Ascending aorta (tissue), 2 donors: ENCODE results near the gene RAPGEF1. TPM values are rescaled to one million over a fixed set of nuclear protein-coding genes. Genes with fewer than 3 reads are reported as not detected.
A peak's percentile ranks its signal among the peaks of the same experiment; 100 is the strongest.

Experiments used
- DNase-seq, 2 donors: peaks; one replicate each; pipeline ENCODE4 v3.0.0-alpha.2; 2019; ENCODE audit warnings: low spot score in 2 of 2
- H3K27ac ChIP-seq, 2 donors: fragments of 200-600 bp; sonication (generic); one replicate each; pipeline ENCODE4 v1.5.1; 2016 to 2017; ENCODE audit warnings: mild to moderate bottlenecking in 1 of 2
- H3K27me3 ChIP-seq: fragments of 200-600 bp; sonication (generic); one replicate; pipeline ENCODE4 v1.5.1; 2017
- H3K36me3 ChIP-seq, 2 donors: fragments of 200-600 bp; sonication (generic); one replicate each; pipeline ENCODE4 v1.5.1; 2016
- H3K4me1 ChIP-seq, 2 donors: fragments of 200-600 bp; sonication (generic); one replicate each; pipeline ENCODE4 v1.5.1; 2016 to 2017; ENCODE audit warnings: mild to moderate bottlenecking in 1 of 2
- H3K4me3 ChIP-seq, 2 donors: fragments of 200-600 bp; sonication (generic); one replicate each; pipeline ENCODE4 v1.5.1; 2016 to 2017; ENCODE audit warnings: mild to moderate bottlenecking in 1 of 2
- H3K9me3 ChIP-seq, 2 donors: fragments of 200-600 bp; sonication (generic); one replicate each; pipeline ENCODE4 v1.5.1; 2016
- intact Hi-C: fragments of 100-400 bp; cut with DNase I; formaldehyde crosslinking; loops from one replicate; pipeline ENCODE4 v1.15.1; 2023
- total RNA-seq: library from RNA; depleted of rRNA; stranded (reverse); fragments of >200 nt; gene quantifications from one replicate; pipeline ENCODE4 v1.1.0, GENCODE V29; 2016
- TF ChIP-seq, protein P1 (sequence below), 3 experiments: fragments of 200-600 bp in 2 of 3; fragments of 450-650 bp in 1 of 3; sonication (generic) in 2 of 3; IDR thresholded peaks; one replicate each; pipeline ENCODE4 v1.5.1; 2016 to 2019; ENCODE audit warnings: antibody characterized with exemption in 3 of 3, mild to moderate bottlenecking in 1 of 3, moderate library complexity in 1 of 3

Gene RAPGEF1
- total RNA-seq, 1 donor from 2014 or later, result 95.5 TPM

DNA sequence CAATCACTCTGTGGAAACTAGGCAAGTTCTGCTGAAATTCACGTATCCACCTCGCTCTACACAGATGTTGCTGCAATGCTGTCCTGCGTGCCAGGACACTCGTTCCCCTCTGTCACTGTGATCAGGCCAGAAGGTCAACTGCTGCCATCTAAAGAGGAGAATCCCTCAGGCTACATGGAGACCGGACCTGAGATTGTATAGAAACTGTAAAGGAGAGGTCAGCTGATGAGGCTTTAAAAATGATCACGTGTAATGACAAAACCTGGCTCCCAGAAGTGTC, 114.4 kb downstream of the RAPGEF1 start:
- intact Hi-C loops, result no loop called here

DNA sequence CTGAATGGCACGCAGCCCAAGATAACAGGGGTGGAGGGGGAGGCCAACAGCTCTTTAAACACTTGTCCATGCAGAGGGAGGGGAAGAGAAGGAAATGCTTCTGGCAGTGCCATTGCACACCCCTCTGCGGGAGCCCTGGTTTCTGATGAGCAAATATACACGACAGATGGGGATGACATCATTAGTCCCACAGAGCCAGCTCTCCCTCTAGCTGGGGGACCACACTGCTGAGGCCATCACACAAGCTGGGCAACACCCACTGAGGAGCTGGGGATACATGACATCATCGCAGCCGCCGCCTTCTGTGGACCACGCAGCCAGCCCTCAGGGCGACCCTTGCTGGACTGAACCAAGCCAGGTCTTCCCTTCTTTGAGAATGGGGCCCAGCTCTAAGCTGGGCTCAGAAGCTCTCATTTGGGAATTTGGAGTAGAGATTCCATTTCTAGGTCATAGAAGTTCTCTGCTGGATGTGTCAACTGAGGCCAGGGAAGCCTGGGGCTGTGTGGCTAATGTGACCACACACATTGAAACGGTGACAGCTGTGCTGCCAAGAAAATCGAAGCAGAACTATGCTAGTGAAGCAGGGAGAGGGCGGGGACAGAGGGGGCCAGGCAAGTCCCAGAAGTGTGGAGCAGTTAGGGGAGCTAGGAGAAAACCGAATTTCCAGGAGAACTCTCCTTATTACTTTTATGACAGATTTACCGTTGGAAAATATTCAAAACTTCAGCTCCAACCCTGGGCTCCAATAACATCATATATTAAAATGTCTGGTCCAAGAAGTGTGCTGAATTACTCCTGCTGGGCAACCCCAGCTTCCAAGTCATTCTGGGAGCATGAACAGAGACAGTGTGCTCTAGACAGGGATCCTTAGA, 115.0 kb downstream of the RAPGEF1 start:
- no peak overlapping the region for H3K4me3 ChIP-seq
- H3K4me1 ChIP-seq, result peaks cover 0 to 6% of the 10 kb centered on the region in 2 donors
- H3K9me3 ChIP-seq, result no peaks in the 10 kb centered on the region
- TF ChIP-seq, protein P1, sequence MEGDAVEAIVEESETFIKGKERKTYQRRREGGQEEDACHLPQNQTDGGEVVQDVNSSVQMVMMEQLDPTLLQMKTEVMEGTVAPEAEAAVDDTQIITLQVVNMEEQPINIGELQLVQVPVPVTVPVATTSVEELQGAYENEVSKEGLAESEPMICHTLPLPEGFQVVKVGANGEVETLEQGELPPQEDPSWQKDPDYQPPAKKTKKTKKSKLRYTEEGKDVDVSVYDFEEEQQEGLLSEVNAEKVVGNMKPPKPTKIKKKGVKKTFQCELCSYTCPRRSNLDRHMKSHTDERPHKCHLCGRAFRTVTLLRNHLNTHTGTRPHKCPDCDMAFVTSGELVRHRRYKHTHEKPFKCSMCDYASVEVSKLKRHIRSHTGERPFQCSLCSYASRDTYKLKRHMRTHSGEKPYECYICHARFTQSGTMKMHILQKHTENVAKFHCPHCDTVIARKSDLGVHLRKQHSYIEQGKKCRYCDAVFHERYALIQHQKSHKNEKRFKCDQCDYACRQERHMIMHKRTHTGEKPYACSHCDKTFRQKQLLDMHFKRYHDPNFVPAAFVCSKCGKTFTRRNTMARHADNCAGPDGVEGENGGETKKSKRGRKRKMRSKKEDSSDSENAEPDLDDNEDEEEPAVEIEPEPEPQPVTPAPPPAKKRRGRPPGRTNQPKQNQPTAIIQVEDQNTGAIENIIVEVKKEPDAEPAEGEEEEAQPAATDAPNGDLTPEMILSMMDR (IDR thresholded peaks at IDR 0.05), result no peak
- intact Hi-C loops, result no loop called here
- peaks cover 47 to 71% of the 10 kb centered on the region in 2 donors for H3K36me3 ChIP-seq
- H3K27ac ChIP-seq, result peak overlapping the region in 1 of 2 donors; percentile 33
- DNase-seq, result no peak
- H3K27me3 ChIP-seq, result no peaks in the 10 kb centered on the region

More for the DNA sequence above, 114.4 kb downstream of the RAPGEF1 start:
- DNase-seq, result no peak
- H3K4me1 ChIP-seq, result peaks cover 0 to 6% of the 10 kb centered on the region in 2 donors
- no peak overlapping the region for H3K4me3 ChIP-seq
- H3K9me3 ChIP-seq, result no peaks in the 10 kb centered on the region
- TF ChIP-seq, protein P1 (IDR thresholded peaks at IDR 0.05), result no peak
- H3K27me3 ChIP-seq, result no peaks in the 10 kb centered on the region
- H3K36me3 ChIP-seq, result peaks cover 43 to 70% of the 10 kb centered on the region in 2 donors
- H3K27ac ChIP-seq, result no peak overlapping the region

DNA sequence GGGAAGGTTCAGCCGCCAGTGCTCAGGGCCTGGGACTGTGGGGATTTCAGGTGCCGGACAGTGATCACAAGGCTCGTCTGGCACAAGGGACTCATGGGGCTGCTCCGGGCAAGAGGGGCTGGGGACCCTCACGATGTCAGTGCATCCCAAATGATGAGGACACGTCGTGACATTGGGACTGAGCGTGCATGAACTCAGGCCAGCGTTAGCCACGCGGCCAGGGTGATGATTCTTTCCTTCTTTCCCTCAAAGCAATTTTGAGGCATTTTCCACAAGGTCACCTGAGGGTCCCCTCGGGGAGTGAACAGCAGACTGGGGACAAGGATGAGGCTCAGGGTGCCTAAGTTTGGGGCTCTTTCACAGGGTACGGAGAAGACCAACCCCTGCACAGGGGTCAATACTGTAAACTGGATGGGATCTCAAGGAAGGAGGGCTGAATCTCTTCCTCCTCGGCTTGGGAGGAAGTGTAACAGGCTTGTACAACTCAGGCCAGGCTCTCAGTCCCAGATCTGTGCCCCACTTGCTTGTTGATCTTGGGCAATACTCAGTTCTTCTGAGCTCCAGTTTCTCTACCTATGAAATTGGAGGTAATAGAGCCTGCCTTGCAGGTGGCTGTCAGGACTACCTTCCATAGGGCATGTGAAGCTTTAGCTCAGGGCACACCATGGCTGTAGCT, 116.1 kb downstream of the RAPGEF1 start:
- Histone ChIP-seq H3K27me3 (no peaks in the 10 kb centered on the region), H3K4me3 (no peak overlapping the region), H3K27ac (no peak overlapping the region), H3K4me1 (peaks cover 0 to 6% of the 10 kb centered on the region in 2 donors), H3K36me3 (peaks cover 57 to 78% of the 10 kb centered on the region in 2 donors), H3K9me3 (no peaks in the 10 kb centered on the region)
- intact Hi-C loops, result no loop called here
- DNase-seq, result no peak
- TF ChIP-seq, protein P1 (IDR thresholded peaks at IDR 0.05), result no peak

DNA sequence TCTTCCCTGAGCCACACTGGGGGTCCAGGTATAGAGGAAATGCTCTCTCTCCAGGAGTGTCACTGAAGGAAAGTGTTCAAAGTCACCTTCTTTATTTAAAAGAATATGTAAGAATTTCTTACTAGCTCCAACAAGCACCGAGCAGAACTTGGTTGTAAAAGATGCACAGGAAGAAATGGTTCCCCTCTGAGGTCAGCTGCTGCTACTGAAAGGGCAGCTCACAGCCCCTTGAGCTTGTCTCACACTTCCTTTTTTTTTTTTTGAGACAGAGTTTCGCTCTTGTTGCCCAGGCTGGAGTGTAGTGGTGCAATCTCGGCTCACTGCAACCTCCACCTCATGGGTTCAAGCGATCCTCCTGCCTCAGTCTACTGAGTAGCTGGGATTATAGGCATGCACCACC, 117.4 kb downstream of the RAPGEF1 start:
- TF ChIP-seq, protein P1 (IDR thresholded peaks at IDR 0.05), result no peak
- peaks cover 0 to 11% of the 10 kb centered on the region in 2 donors for H3K4me1 ChIP-seq
- H3K27me3 ChIP-seq, result no peaks in the 10 kb centered on the region
- no peak overlapping the region for H3K27ac ChIP-seq
- no peak overlapping the region for H3K4me3 ChIP-seq
- peaks cover 55 to 82% of the 10 kb centered on the region in 2 donors for H3K36me3 ChIP-seq
- DNase-seq, result no peak
- H3K9me3 ChIP-seq, result no peaks in the 10 kb centered on the region
- intact Hi-C loops, result no loop called here

DNA sequence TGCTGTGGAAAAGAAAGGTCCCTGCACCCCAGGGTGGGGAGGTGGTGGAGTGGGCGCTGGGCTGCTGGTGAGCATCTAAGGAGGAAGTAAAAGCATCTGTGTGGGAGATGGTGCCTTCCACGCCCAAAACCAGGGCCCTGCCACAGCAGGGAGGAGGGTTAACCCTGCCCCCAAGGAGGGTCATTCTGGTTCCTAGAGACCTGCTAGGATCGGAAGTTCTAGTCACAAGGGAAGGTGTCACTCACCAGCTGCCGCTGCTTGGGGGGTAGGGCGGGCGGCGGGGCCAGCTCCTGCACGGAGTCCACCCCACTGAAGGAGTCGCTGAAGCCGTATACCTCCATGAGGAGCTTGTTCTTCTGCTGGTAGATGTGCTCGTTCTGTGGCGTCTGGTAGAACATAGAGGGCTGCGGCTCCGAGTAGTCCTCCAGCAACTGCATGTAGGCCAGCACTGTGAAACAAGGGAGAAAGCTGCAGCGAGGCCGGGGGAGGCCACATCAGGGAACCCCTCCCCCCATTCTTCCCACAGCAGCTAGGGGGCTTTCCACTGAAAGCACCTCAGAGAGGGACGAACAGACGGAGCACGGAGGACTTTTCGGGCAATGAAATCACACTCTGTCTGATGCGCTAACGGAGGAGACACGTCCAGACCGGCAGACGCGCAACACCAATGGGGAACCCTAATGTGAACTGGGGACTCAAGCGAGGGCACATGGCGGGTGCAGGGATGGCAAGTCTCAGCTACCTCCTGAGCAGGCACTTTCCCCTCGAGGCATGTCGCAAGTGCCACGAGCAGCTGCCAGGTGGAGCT, 118.1 kb downstream of the RAPGEF1 start:
- TF ChIP-seq, protein P1 (IDR thresholded peaks at IDR 0.05), result no peak

More for the DNA sequence above, 118.1 kb downstream of the RAPGEF1 start:
- H3K9me3 ChIP-seq, result no peaks in the 10 kb centered on the region
- peaks cover 0 to 11% of the 10 kb centered on the region in 2 donors for H3K4me1 ChIP-seq
- H3K4me3 ChIP-seq, result no peak overlapping the region
- no peak for DNase-seq
- H3K27ac ChIP-seq, result no peak overlapping the region
- peaks cover 52 to 85% of the 10 kb centered on the region in 2 donors for H3K36me3 ChIP-seq
- intact Hi-C loops, result no loop called here
- H3K27me3 ChIP-seq, result no peaks in the 10 kb centered on the region
